ENCODE results near the gene ADAMTS3. TPM values are rescaled to one million over a fixed set of nuclear protein-coding genes. Genes with fewer than 3 reads are reported as not detected.

ADAMTS3 gene
- total RNA-seq, 4 donors from 2014 or later: 3.8 to 5.3 (median 4.5) TPM

DNA sequence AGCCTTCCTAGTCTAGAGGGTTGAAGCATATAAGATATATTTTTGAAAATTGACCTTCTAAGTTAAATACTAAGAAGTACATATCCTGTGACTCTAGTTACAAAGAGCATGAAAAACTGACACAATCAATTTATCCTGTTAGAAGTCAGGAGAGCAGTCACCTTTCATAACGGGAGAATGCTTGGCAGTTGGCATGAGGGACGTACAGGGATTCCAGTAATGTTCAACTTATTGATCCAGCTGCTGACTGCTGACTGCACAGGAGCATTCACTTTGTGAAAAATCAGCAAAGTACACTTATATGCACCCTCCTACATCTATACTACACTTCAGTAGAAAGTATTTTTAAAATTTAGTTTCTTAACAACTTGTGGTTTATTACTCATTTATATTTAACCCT, 4.2 kb downstream of the ADAMTS3 start:
- Histone ChIP-seq H3K36me3 (no peaks in the 10 kb centered on the region), H3K4me1 (peaks cover 11 to 16% of the 10 kb centered on the region in 2 donors), H3K27ac (no peak overlapping the region), H3K4me3 (replicated peaks in 1 of 3) (no peak overlapping the region), H3K27me3 (no peaks in the 10 kb centered on the region), H3K9me3 (no peaks in the 10 kb centered on the region)
- 88 to 93% methylated on average over 2 of the region's 2 CpGs for WGBS, 2 donors
- no peak for DNase-seq
- TF ChIP-seq POLR2A (IDR thresholded peaks at IDR 0.05) (no peak), CTCF (IDR thresholded peaks at IDR 0.05) (no peak)
- intact Hi-C loops (cut with DNase I): no loop called here

GRCh38 chr4:72564184-72564583, 4.8 kb downstream of the ADAMTS3 start:
- WGBS, 2 donors: 84 to 96% methylated on average over 1 of the region's 1 CpG
- TF ChIP-seq CTCF (IDR thresholded peaks at IDR 0.05): no peak
- no peak for TF ChIP-seq POLR2A (IDR thresholded peaks at IDR 0.05)
- Histone ChIP-seq H3K9me3 (no peaks in the 10 kb centered on the region), H3K27me3 (no peaks in the 10 kb centered on the region), H3K36me3 (no peaks in the 10 kb centered on the region), H3K27ac (no peak overlapping the region), H3K4me3 (replicated peaks in 1 of 3) (no peak overlapping the region), H3K4me1 (peaks cover 11% of the 10 kb centered on the region in 2 donors)
- intact Hi-C loops (cut with DNase I): no loop called here
- no peak for DNase-seq

DNA sequence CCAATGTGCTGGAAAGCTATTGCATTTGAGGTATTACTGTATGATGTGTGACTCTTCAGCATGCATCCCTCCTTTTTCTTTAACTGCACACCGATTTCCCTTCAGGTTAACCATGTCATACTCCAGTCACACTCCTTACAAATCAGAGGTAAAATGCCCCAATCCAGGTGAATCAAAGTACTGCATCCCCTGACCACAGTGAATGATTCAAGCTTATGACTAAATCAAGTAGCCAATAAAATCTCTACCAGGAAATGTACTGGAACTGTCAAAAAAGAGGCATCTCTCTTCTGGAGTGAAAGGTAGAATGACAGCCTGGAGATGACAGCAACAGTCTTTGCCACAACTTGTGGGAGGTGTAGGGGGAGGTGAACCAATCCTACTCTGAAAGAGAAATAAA, 10.4 kb downstream of the ADAMTS3 start:
- H3K27me3 ChIP-seq: no peaks in the 10 kb centered on the region
- H3K27ac ChIP-seq: no peak overlapping the region
- 93 to 95% methylated on average over 1 of the region's 1 CpG for WGBS, 2 donors
- H3K9me3 ChIP-seq: no peaks in the 10 kb centered on the region
- intact Hi-C loops (cut with DNase I): no loop called here
- TF ChIP-seq POLR2A (IDR thresholded peaks at IDR 0.05): no peak
- no peak for TF ChIP-seq CTCF (IDR thresholded peaks at IDR 0.05)
- H3K4me1 ChIP-seq: no peaks in the 10 kb centered on the region
- no peak for DNase-seq
- no peaks in the 10 kb centered on the region for H3K36me3 ChIP-seq
- H3K4me3 ChIP-seq (replicated peaks in 1 of 3): no peak overlapping the region

GRCh38 chr4:72557021-72557420, 12.0 kb downstream of the ADAMTS3 start:
- Histone ChIP-seq H3K9me3 (no peaks in the 10 kb centered on the region), H3K27ac (no peak overlapping the region), H3K27me3 (no peaks in the 10 kb centered on the region), H3K4me1 (no peaks in the 10 kb centered on the region), H3K36me3 (no peaks in the 10 kb centered on the region), H3K4me3 (replicated peaks in 1 of 3) (no peak overlapping the region)
- no peak for DNase-seq
- no peak for TF ChIP-seq CTCF (IDR thresholded peaks at IDR 0.05)
- TF ChIP-seq POLR2A (IDR thresholded peaks at IDR 0.05): no peak
- intact Hi-C loops (cut with DNase I): no loop called here
- WGBS, 2 donors: 80 to 83% methylated on average over 5 of the region's 5 CpGs

DNA sequence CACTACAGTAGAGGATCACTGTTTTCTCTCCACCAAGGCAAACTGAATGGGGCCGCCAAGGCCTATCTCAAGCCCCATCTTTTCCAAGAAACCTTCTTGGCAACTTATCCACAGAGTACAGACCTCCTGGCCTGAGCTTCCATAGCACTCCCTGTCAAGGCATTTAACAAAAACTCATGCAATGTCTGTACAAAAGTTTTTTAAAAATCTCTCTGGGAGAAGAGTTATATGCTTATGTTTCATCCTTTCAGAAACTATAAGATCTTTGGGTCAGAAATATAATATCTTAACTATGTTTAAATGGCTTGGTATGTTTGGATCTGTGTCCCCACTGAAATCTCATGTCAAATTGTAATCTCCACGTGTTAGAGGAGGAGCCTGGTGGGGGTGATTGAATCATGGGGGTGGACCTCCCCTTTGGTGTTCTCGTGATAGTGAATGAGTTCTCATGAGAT, 13.6 kb downstream of the ADAMTS3 start:
- Histone ChIP-seq H3K36me3 (no peaks in the 10 kb centered on the region), H3K4me1 (no peaks in the 10 kb centered on the region), H3K27ac (no peak overlapping the region), H3K4me3 (replicated peaks in 1 of 3) (no peak overlapping the region), H3K27me3 (no peaks in the 10 kb centered on the region), H3K9me3 (no peaks in the 10 kb centered on the region)
- intact Hi-C loops (cut with DNase I): no loop called here
- no peak for DNase-seq
- WGBS, 2 donors: 57 to 63% methylated on average over 3 of the region's 3 CpGs
- TF ChIP-seq CTCF (IDR thresholded peaks at IDR 0.05) (no peak), POLR2A (IDR thresholded peaks at IDR 0.05) (no peak)

Measured in thyroid gland (tissue), 4 donors.